ENCODE data around the gene PHACTR1.

DNA sequence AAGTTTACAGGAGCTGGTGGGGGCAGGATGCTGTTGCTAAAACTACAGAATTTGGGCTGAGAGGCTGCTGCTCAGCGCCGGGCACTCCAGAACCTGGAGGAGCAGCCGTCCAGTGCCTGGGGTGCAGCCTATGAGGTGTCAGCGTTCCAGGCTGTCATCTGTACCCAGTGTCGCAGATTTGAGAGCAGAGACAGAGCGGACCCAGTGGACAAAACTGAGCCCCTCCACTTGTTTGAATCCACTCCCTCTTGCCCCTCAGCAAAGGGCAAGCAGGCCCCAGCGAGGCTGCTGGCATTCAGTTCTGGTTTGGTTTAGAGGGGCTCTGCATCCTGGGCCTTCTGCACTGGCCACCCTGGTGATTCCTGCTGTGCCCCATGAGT, 467.5 kb downstream of the PHACTR1 start:
- TF ChIP-seq EZH2 (IDR thresholded peaks at IDR 0.05; ENCODE audit: low read length, unreplicated experiment): no peak
- TF ChIP-seq, protein P1, sequence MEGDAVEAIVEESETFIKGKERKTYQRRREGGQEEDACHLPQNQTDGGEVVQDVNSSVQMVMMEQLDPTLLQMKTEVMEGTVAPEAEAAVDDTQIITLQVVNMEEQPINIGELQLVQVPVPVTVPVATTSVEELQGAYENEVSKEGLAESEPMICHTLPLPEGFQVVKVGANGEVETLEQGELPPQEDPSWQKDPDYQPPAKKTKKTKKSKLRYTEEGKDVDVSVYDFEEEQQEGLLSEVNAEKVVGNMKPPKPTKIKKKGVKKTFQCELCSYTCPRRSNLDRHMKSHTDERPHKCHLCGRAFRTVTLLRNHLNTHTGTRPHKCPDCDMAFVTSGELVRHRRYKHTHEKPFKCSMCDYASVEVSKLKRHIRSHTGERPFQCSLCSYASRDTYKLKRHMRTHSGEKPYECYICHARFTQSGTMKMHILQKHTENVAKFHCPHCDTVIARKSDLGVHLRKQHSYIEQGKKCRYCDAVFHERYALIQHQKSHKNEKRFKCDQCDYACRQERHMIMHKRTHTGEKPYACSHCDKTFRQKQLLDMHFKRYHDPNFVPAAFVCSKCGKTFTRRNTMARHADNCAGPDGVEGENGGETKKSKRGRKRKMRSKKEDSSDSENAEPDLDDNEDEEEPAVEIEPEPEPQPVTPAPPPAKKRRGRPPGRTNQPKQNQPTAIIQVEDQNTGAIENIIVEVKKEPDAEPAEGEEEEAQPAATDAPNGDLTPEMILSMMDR (conservative IDR thresholded peaks at IDR 0.05; ENCODE audit: low read depth, low read length): no peak

All from PC-3 (cell line).